ENCODE data around the gene AARS2. TPM values are rescaled to one million over a fixed set of nuclear protein-coding genes. Genes with fewer than 3 reads are reported as not detected.

Gene AARS2
- total and polyA plus RNA-seq, 2 of the 8 experiments (the other 6 are each of a cell fraction or from before 2014, with no cell fraction given) = 8.6 to 20.4 TPM

- no peak overlapping the region for H2BK15ac ChIP-seq (ENCODE audit: low read length)
- no peak for FAIRE-seq
- H3K79me2 ChIP-seq (ENCODE audit: control insufficient read depth in 1 of 2, insufficient read depth in 2 of 2, low read length in 2 of 2) = no peaks in the 10 kb centered on the region
- H2BK20ac ChIP-seq (ENCODE audit: low read length) = no peak overlapping the region
- no peak overlapping the region for H3K56ac ChIP-seq (replicated peaks; ENCODE audit: insufficient read length, low read depth, low read length)
- H2BK12ac ChIP-seq (ENCODE audit: low read depth, low read length) = no peak overlapping the region
- no peaks in the 10 kb centered on the region for H3K23me2 ChIP-seq (ENCODE audit: low read depth, low read length)
- peaks cover 0 to 11% (median 6%) of the 10 kb centered on the region in 4 experiments; a peak in 4 of 7 replicates for H3K4me1 ChIP-seq (replicated peaks in 1 of 4; ENCODE audit: control insufficient read depth in 3 of 4, insufficient read depth in 4 of 4, low read length in 3 of 4)
- no peak overlapping the region for H2BK5ac ChIP-seq (ENCODE audit: low read depth, low read length)
- H3K79me1 ChIP-seq (ENCODE audit: low read depth, low read length) = no peaks in the 10 kb centered on the region
- no peak overlapping the region for H2AK5ac ChIP-seq (ENCODE audit: low read depth, low read length)
- H2BK120ac ChIP-seq (replicated peaks; ENCODE audit: low read depth, low read length) = no peak overlapping the region
- no peak overlapping the region for H4K8ac ChIP-seq (ENCODE audit: extremely low read depth, insufficient read depth, low read length)
- no peak overlapping the region for H3K4me3 ChIP-seq (ENCODE audit: extremely low read depth in 1 of 4, insufficient read depth in 2 of 4, low read depth in 3 of 4, low read length in 4 of 4)
- H4K20me1 ChIP-seq (replicated peaks in 1 of 2; ENCODE audit: control insufficient read depth in 1 of 2, insufficient read depth in 2 of 2, low read length in 2 of 2) = no peaks in the 10 kb centered on the region
- no peak overlapping the region for H2AFZ ChIP-seq (ENCODE audit: low read length)
- no peak overlapping the region for H3K18ac ChIP-seq (ENCODE audit: extremely low read depth, low read length)
- H3K9ac ChIP-seq (replicated peaks in 1 of 4; ENCODE audit: extremely low read depth in 1 of 4, low read depth in 3 of 4, low read length in 3 of 4) = no peak overlapping the region
- CTCF ChIA-PET (ENCODE audit: partially characterized antibody) = interaction anchor here (1.1 to 5.9 kb wide), 8 partner anchors 10 to 70 kb away, joined by 3 to 44 read pairs (median 4); partner anchors contain the start of gene AARS2
- H3K36me3 ChIP-seq (ENCODE audit: control insufficient read depth in 2 of 4, insufficient read depth in 4 of 4, low read length in 3 of 4) = no peaks in the 10 kb centered on the region
- H3K27me3 ChIP-seq (replicated peaks in 1 of 4; ENCODE audit: control insufficient read depth in 3 of 4, extremely low read depth in 1 of 4, insufficient read depth in 3 of 4, low read length in 3 of 4) = no peaks in the 10 kb centered on the region; a peak in 1 of 7 replicates
- no peak overlapping the region for H3K4ac ChIP-seq (replicated peaks; ENCODE audit: insufficient read length, low read depth, low read length)
- H3K9me3 ChIP-seq (ENCODE audit: insufficient read depth in 2 of 2, low read depth in 1 of 2, low read length in 1 of 2) = no peaks in the 10 kb centered on the region
- H3K23ac ChIP-seq (ENCODE audit: insufficient read length) = no peak overlapping the region
- no peak overlapping the region for H4K91ac ChIP-seq (replicated peaks; ENCODE audit: insufficient read length, low read length)
- no peak overlapping the region for H3K27ac ChIP-seq (ENCODE audit: low read depth, low read length)
- H3K14ac ChIP-seq (ENCODE audit: insufficient read length) = no peak overlapping the region
- POLR2A ChIA-PET (ENCODE audit: partially characterized antibody) = interaction anchor here (1.0 to 2.2 kb wide), 5 partner anchors 14 to 80 kb away, joined by 3 to 13 read pairs (median 7); partner anchors contain the start of gene AARS2
- no peak for DNase-seq (ENCODE audit: low read depth in 1 of 2, low spot score in 2 of 2)
- H4K5ac ChIP-seq (ENCODE audit: insufficient read length, low read depth, low read length) = no peak overlapping the region
- H3K4me2 ChIP-seq (ENCODE audit: insufficient read depth in 1 of 2, low read depth in 2 of 2, low read length in 2 of 2) = no peak overlapping the region; a peak in 1 of 4 replicates
- TF ChIP-seq FOSL1 (IDR thresholded peaks at IDR 0.05; ENCODE audit: insufficient read depth, low read depth, low read length) = no peak
Observed at GRCh38 chr6:44327096-44327495, 13.9 kb upstream of the AARS2 start.
